Stomach smooth muscle (tissue), 2 donors: ENCODE measurements around the gene ZNF70.
"Not testable (repeated sequence)": the region's sequence is repeated elsewhere in the genome, so short reads cannot be mapped to it uniquely, and the experiment has no call there.

Source experiments
- H3K27ac ChIP-seq: one replicate; pipeline ENCODE4 v1.7.0; 2013; ENCODE audit warnings: mild to moderate bottlenecking, low read length, inconsistent platforms
- H3K27me3 ChIP-seq, 2 donors: one replicate each; pipeline ENCODE4 v1.7.0; 2013; ENCODE audit warnings: low read length in 2 of 2; ENCODE audit not compliant: insufficient read depth in 2 of 2, control insufficient read depth in 1 of 2
- H3K36me3 ChIP-seq, 2 donors: one replicate each; pipeline ENCODE4 v1.7.0; 2013; ENCODE audit warnings: low read length in 2 of 2; ENCODE audit not compliant: control insufficient read depth in 2 of 2, insufficient read depth in 2 of 2
- H3K4me1 ChIP-seq: one replicate; pipeline ENCODE4 v1.7.0; 2013; ENCODE audit warnings: low read length; ENCODE audit not compliant: control insufficient read depth, insufficient read depth
- H3K4me3 ChIP-seq, 2 donors: one replicate each; pipeline ENCODE4 v1.7.0; 2013; ENCODE audit warnings: low read length in 2 of 2
- H3K9ac ChIP-seq, 2 donors: one replicate each; pipeline ENCODE4 v1.7.0; 2013; ENCODE audit warnings: low read length in 2 of 2, mild to moderate bottlenecking in 1 of 2
- H3K9me3 ChIP-seq, 2 donors: one replicate each; pipeline ENCODE4 v1.7.0; 2013; ENCODE audit warnings: low read length in 2 of 2; ENCODE audit not compliant: control insufficient read depth in 2 of 2
- donor health status: healthy.
- donor health status: Pancreatic carcinoma.

ZNF70 gene

DNA sequence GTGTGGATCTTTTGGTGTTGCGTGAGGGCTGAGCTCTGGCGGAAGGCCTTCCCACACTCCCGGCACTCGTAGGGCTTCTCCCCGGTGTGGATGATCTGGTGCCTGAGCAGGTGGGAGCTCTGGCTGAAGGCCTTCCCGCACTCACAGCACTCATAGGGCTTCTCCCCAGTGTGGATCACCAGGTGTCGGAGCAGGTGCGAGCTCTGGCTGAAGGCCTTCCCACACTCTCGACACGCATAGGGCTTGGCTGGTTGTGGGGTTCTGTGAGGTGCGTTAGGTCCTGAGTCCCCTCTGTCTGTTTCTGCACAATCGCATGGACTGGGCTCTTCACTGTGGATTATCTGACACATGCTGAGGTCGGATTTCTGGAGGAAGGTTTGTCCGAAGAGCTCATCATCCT lies 6.4 kb downstream of the ZNF70 start:
- H3K36me3 ChIP-seq = peaks cover 29 to 31% of the 10 kb centered on the region in 2 donors
- no peaks in the 10 kb centered on the region for H3K27me3 ChIP-seq
- H3K9me3 ChIP-seq = peaks cover 0 to 9% of the 10 kb centered on the region in 2 donors
- no peak overlapping the region for H3K27ac ChIP-seq
- no peak overlapping the region for H3K4me3 ChIP-seq
- no peak overlapping the region for H3K9ac ChIP-seq
- H3K4me1 ChIP-seq = peaks cover 9% of the 10 kb centered on the region

DNA sequence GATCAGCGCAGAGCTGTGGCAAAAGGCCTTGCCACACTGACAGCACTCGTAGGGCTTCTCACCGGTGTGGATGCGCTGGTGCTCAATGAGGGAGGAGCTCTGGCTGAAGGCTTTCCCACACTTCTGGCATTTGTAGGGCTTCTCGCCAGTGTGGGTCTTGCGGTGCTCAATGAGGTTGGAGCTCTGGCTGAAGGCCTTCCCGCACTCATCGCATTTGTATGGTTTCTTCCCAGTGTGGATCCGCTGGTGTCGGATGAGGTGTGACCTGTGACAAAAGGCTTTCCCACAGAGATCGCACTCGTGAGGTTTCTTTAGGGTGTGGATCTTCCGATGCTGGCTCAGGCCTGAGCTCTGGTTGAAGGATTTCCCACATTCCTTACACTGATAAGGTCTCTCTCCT lies 6.9 kb downstream of the ZNF70 start:
- no peak overlapping the region for H3K9ac ChIP-seq

DNA sequence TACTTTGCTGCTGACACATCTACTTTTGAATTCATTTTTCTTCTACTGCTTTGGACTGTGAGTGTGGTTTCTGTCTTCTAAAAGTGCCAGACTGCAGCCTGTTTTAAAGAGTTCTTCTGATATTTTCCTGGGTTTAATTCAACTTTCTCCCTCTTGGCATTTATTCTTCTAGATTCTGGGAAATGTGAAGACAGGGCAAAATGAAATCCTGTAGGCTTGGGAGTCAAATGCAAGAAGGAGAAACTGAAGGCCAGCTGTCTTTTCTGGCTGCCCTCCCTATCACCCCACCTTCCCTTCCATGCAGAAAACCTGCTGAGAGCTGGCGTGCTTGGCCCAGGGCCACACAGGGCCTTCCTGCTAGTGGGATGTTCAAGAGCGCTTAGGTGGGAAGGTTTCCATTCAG lies 7.6 kb downstream of the ZNF70 start:
- no peaks in the 10 kb centered on the region for H3K27me3 ChIP-seq
- peaks cover 29 to 31% of the 10 kb centered on the region in 2 donors for H3K36me3 ChIP-seq
- no peak overlapping the region for H3K4me3 ChIP-seq
- H3K9ac ChIP-seq = no peak overlapping the region
- H3K9me3 ChIP-seq = peaks cover 0 to 9% of the 10 kb centered on the region in 2 donors
- no peak overlapping the region for H3K27ac ChIP-seq
- H3K4me1 ChIP-seq = peaks cover 9% of the 10 kb centered on the region

More for the DNA sequence above, 6.9 kb downstream of the ZNF70 start:
- Histone ChIP-seq H3K9me3 (peaks cover 0 to 9% of the 10 kb centered on the region in 2 donors), H3K4me3 (no peak overlapping the region), H3K27ac (no peak overlapping the region), H3K27me3 (no peaks in the 10 kb centered on the region), H3K4me1 (peaks cover 9% of the 10 kb centered on the region), H3K36me3 (peaks cover 29 to 31% of the 10 kb centered on the region in 2 donors)

DNA sequence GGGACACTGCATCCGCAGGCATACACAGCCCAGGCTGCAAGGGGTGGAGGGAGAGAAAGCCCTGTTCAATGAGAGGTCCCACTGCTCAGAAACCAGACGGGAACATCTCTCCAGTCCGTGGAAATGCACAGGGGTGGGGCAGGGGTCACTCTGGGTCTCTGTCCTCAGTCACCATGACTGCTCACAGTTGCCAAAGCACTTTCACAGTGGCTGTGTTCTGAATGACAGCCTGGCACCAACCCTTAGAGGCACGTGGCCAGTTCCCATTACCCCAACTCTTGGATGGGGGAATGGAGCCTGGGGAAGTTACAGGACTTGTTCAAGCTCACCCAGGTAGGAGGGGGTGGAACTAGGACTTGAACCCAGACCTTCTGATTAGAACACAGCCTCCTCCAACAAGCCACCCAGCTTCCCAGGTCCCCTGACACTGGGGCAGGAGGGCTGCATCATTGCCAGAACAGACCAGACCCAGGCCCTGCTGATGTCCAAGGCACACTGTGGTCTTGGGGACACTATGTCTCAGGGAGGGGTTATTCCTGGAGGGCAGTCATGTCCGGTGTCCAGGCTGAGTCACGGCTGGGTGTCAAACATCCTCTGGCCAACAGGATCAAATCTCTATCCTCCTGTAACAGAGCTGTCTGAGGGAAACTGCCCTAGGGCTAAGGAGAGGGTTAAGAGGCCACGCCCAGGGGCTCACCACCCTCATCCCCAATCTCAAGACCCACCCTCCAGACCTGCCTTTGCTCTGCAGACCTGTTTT lies 8.2 kb downstream of the ZNF70 start:
- Histone ChIP-seq H3K9me3 (peaks cover 0 to 9% of the 10 kb centered on the region in 2 donors), H3K27me3 (no peaks in the 10 kb centered on the region), H3K4me1 (peaks cover 9% of the 10 kb centered on the region), H3K36me3 (peaks cover 29 to 31% of the 10 kb centered on the region in 2 donors), H3K27ac (no peak overlapping the region), H3K9ac (no peak overlapping the region), H3K4me3 (no peak overlapping the region)

DNA sequence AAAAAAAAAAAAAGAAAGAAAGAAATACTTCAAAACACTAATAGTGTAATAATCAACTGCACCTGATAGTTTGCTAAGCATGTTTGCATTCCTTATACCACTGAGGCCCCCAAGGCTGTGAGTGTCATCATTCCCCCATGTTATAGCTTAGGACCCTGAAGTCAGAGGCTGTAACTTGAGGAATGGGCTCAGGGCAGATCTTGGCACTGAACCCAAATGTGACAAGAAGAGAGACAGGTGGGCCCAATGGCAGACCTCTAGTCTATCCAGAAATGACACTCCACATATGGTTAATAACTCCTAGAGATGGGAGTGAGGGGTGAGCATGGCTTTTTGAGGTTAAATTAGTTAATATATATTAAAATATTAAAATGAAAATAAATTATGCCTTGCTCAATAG lies 13.2 kb downstream of the ZNF70 start:
- H3K9me3 ChIP-seq = no peaks in the 10 kb centered on the region
- H3K36me3 ChIP-seq = peaks cover 3 to 9% of the 10 kb centered on the region in 2 donors
- H3K4me1 ChIP-seq = peaks cover 5% of the 10 kb centered on the region
- no peak overlapping the region for H3K27ac ChIP-seq
- no peaks in the 10 kb centered on the region for H3K27me3 ChIP-seq
- H3K4me3 ChIP-seq = no peak overlapping the region
- no peak overlapping the region for H3K9ac ChIP-seq

DNA sequence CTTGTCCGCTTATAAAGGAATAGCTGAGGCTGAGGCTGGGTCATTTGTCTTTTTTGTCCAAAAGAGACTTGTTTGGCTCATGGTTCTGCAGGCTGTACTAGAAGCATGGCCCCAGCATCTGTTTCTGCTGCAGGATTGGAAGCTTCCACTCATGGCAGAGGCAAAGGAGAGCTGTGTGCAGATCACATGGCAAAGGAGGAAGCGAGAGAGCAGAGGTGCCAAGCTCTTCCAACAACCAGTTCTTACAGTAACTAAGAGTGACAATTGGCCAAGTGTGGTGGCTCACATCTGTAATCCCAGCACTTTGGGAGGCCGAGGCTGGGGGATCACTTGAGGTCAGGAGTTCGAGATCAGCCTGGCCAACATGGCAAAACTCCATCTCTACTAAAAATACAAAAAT lies 22.8 kb downstream of the ZNF70 start:
- not testable (repeated sequence) for H3K4me1 ChIP-seq, H3K27me3 ChIP-seq, H3K36me3 ChIP-seq, H3K4me3 ChIP-seq, H3K9ac ChIP-seq, H3K27ac ChIP-seq, H3K9me3 ChIP-seq

DNA sequence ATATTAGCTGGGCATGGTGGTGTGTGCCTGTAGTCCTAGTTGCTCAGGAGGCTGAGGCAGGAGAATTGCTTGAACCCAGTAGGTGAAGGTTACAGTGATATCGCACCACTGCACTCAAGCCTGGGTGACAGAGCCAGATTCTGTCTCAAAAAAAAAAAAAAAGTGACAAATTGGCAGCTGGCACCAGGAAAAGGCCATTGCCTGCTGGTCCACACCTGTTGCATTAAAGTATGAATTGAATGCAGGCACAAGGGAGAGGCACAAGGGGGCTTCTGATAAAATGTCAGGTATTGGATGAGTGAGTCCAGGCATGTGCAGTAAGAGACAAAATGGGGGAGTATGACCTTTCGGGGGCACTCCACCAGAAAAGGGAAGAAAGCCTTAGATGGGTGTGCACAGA lies 28.2 kb downstream of the ZNF70 start:
- H3K9ac ChIP-seq = no peak overlapping the region
- no peaks in the 10 kb centered on the region for H3K36me3 ChIP-seq
- H3K27me3 ChIP-seq = peaks cover 0 to 3% of the 10 kb centered on the region in 2 donors
- H3K9me3 ChIP-seq = no peaks in the 10 kb centered on the region
- H3K4me1 ChIP-seq = no peaks in the 10 kb centered on the region
- no peak overlapping the region for H3K27ac ChIP-seq
- no peak overlapping the region for H3K4me3 ChIP-seq

DNA sequence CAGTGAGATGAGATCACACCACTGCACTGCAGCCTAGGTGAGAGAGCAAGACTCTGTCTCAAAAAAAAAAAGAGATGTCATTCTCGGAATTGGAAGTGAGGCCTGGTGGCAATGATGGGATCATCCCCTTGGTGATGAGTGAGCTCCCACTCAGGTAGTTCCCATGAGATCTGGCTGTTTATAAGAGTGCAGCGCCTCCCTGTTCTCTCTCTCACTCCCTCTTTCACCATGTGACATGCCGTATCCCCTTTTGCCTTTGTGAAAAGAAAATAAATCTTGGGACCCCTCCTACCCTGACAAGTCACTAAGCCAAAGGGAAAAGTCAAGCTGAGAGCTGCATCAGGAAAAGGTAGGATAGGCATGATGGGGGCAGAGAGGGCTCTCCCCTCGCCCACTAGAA lies 28.8 kb downstream of the ZNF70 start:
- H3K9me3 ChIP-seq = no peaks in the 10 kb centered on the region
- no peak overlapping the region for H3K27ac ChIP-seq
- no peaks in the 10 kb centered on the region for H3K36me3 ChIP-seq
- peaks cover 0 to 3% of the 10 kb centered on the region in 2 donors for H3K27me3 ChIP-seq
- H3K4me1 ChIP-seq = peaks cover 4% of the 10 kb centered on the region
- no peak overlapping the region for H3K9ac ChIP-seq
- H3K4me3 ChIP-seq = no peak overlapping the region

DNA sequence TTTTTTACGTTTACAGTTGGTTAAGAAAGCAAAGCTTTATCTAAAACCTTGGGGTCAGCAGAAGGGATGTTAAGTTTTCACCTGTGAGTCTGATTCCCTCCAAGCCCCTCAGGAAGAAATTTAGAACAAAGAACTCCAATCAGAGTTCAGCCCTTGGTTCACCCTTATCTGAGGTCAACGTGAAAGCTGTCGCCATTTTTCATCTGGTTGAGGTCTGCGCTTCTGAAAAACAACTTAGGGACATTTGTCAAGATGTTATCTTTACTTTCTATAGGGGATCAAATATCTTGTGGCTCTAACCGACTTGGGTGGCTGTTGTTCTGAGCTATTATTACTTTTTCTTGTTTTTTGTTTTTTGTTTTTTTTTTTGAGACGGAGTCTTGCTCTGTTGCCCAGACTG lies 30.1 kb downstream of the ZNF70 start:
- no peak overlapping the region for H3K27ac ChIP-seq
- H3K4me1 ChIP-seq = peaks cover 9% of the 10 kb centered on the region
- no peaks in the 10 kb centered on the region for H3K27me3 ChIP-seq
- H3K9me3 ChIP-seq = no peaks in the 10 kb centered on the region
- H3K9ac ChIP-seq = no peak overlapping the region
- H3K36me3 ChIP-seq = no peaks in the 10 kb centered on the region
- H3K4me3 ChIP-seq = no peak overlapping the region

DNA sequence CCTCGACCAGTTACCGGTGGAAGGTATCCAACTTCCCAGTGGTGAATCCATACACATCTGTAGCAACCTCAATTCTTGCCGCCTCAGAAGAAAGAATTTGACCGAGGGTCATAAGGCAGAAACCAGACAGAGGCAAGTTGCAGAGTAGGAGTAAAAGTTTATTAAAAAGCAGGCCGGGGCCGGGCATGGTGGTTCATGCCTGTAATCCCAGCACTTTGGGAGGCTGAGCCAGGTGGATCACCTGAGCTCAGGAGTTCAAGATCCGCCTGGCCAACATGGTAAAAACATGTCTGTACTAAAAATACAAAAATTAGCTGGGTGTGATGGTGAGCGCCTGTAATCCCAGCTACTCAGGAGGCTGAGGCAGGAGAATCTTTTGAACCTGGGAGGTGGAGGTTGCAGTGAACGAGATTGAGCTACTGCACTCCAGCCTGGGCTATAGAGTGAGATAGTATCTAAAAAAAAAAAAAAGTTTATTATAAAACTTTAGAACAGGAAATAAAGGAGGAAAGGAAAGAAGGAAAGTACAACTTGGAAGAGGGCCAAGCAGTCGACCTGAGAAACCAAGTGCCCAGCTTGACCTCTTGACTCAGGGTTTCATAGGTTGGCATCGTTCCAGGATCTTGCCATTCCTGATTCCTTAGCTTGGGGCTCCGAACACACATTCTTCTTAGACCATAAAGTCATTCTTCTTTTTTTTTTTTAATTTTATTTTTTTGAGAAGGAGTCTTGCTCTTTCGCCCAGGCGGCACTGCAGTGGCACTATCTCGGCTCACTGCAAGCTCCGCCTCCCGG lies 32.3 kb downstream of the ZNF70 start:
- no peak overlapping the region for H3K27ac ChIP-seq
- no peak overlapping the region for H3K4me3 ChIP-seq
- H3K9ac ChIP-seq = no peak overlapping the region
- H3K27me3 ChIP-seq = no peaks in the 10 kb centered on the region
- peaks cover 10% of the 10 kb centered on the region for H3K4me1 ChIP-seq
- peaks cover 4 to 5% of the 10 kb centered on the region in 2 donors for H3K36me3 ChIP-seq
- no peaks in the 10 kb centered on the region for H3K9me3 ChIP-seq
